ENCODE data around the gene ADIG.

The ADIG gene

DNA sequence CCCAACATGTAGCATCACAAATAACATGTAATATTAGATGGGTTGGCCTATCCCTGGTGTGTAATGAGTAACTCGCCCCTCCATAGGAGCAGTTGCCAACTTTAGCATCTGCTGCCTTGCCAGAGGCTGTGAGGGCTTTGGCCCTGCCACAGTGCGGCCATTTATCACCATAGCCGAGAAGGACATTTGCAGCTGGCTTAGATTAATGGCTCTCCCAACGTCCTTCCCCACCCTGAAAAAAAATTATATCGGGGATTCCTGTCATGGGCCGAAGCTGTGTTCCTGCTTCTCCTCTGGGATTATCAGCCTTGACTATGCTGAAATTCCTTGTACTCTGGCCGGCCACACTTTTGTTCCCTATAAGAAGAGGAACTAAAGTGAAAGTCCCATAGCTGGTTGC, 7.6 kb upstream of the ADIG start:
- H3K4me2 ChIP-seq, result no peak overlapping the region
- no peak overlapping the region for H3K27ac ChIP-seq
- TF ChIP-seq, protein P1, sequence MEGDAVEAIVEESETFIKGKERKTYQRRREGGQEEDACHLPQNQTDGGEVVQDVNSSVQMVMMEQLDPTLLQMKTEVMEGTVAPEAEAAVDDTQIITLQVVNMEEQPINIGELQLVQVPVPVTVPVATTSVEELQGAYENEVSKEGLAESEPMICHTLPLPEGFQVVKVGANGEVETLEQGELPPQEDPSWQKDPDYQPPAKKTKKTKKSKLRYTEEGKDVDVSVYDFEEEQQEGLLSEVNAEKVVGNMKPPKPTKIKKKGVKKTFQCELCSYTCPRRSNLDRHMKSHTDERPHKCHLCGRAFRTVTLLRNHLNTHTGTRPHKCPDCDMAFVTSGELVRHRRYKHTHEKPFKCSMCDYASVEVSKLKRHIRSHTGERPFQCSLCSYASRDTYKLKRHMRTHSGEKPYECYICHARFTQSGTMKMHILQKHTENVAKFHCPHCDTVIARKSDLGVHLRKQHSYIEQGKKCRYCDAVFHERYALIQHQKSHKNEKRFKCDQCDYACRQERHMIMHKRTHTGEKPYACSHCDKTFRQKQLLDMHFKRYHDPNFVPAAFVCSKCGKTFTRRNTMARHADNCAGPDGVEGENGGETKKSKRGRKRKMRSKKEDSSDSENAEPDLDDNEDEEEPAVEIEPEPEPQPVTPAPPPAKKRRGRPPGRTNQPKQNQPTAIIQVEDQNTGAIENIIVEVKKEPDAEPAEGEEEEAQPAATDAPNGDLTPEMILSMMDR (conservative IDR thresholded peaks at IDR 0.05; ENCODE audit: low read depth, low read length), result no peak
- H3K27me3 ChIP-seq (ENCODE audit: insufficient read depth, low read depth), result no peaks in the 10 kb centered on the region
- no peak overlapping the region for H3K9ac ChIP-seq
- no peaks in the 10 kb centered on the region for H3K4me1 ChIP-seq (ENCODE audit: low read depth, poor library complexity, severe bottlenecking)
- H3K79me2 ChIP-seq (ENCODE audit: insufficient read depth, low read depth), result no peaks in the 10 kb centered on the region
- no peaks in the 10 kb centered on the region for H4K20me1 ChIP-seq (ENCODE audit: insufficient read depth)
- no peak overlapping the region for H3K4me3 ChIP-seq (IDR thresholded peaks at IDR 0.05; ENCODE audit: insufficient read depth, low read depth, low read length)
- H2AFZ ChIP-seq (ENCODE audit: low read depth), result no peak overlapping the region
- no peaks in the 10 kb centered on the region for H3K36me3 ChIP-seq (ENCODE audit: insufficient read depth)

- H3K4me3 ChIP-seq (IDR thresholded peaks at IDR 0.05; ENCODE audit: insufficient read depth, low read depth, low read length), result no peak overlapping the region
- H2AFZ ChIP-seq (ENCODE audit: low read depth), result no peak overlapping the region
- TF ChIP-seq, protein P1 (conservative IDR thresholded peaks at IDR 0.05; ENCODE audit: low read depth, low read length), result no peak
- H3K4me1 ChIP-seq (ENCODE audit: low read depth, poor library complexity, severe bottlenecking), result no peaks in the 10 kb centered on the region
- H3K27me3 ChIP-seq (ENCODE audit: insufficient read depth, low read depth), result no peaks in the 10 kb centered on the region
- no peak overlapping the region for H3K9ac ChIP-seq
- no peaks in the 10 kb centered on the region for H3K36me3 ChIP-seq (ENCODE audit: insufficient read depth)
- H4K20me1 ChIP-seq (ENCODE audit: insufficient read depth), result no peaks in the 10 kb centered on the region
- H3K27ac ChIP-seq, result no peak overlapping the region
- no peak overlapping the region for H3K4me2 ChIP-seq
- no peaks in the 10 kb centered on the region for H3K79me2 ChIP-seq (ENCODE audit: insufficient read depth, low read depth)
These were observed 1.6 kb upstream of the ADIG start for GRCh38 chr20:38579219-38579910.

GRCh38 chr20:38579921-38580320, 1.1 kb upstream of the ADIG start:
- H3K4me3 ChIP-seq (IDR thresholded peaks at IDR 0.05; ENCODE audit: insufficient read depth, low read depth, low read length), result no peak overlapping the region
- H2AFZ ChIP-seq (ENCODE audit: low read depth), result no peak overlapping the region
- H3K36me3 ChIP-seq (ENCODE audit: insufficient read depth), result no peaks in the 10 kb centered on the region
- H3K9ac ChIP-seq, result no peak overlapping the region
- TF ChIP-seq, protein P1 (conservative IDR thresholded peaks at IDR 0.05; ENCODE audit: low read depth, low read length), result no peak
- no peaks in the 10 kb centered on the region for H3K79me2 ChIP-seq (ENCODE audit: insufficient read depth, low read depth)
- no peak overlapping the region for H3K4me2 ChIP-seq
- no peaks in the 10 kb centered on the region for H3K27me3 ChIP-seq (ENCODE audit: insufficient read depth, low read depth)
- H3K4me1 ChIP-seq (ENCODE audit: low read depth, poor library complexity, severe bottlenecking), result no peaks in the 10 kb centered on the region
- H4K20me1 ChIP-seq (ENCODE audit: insufficient read depth), result no peaks in the 10 kb centered on the region
- no peak overlapping the region for H3K27ac ChIP-seq

DNA sequence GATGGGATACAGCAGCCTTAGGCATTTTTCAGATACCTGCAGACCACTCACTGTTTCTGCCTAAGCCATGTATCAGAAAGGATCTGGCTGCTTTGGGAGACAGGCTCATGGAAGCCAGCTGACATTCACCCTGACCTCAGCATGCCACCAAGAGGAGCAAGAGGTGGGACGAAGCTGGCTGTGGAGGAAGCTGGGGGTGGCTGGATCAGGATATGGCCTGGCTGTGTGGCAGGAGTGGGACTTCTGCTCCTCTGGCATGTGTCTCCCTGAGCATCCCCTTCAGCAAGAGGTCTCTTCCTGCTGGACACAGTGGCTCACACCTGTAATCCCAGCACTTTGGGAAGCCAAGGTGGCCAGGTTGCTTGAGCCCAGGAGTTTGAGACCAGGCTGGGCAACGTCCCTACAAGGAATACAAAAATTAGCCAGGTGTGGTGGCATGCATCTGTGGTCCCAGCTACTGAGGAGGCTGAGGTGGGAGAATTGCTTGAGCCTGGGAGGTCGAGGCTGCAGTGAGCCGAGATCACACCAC, 897 bp downstream of the ADIG start:
- Histone ChIP-seq H3K36me3 (ENCODE audit: insufficient read depth) (no peaks in the 10 kb centered on the region), H3K27me3 (ENCODE audit: insufficient read depth, low read depth) (no peaks in the 10 kb centered on the region), H4K20me1 (ENCODE audit: insufficient read depth) (no peaks in the 10 kb centered on the region), H3K4me1 (ENCODE audit: low read depth, poor library complexity, severe bottlenecking) (no peaks in the 10 kb centered on the region), H3K4me3 (IDR thresholded peaks at IDR 0.05; ENCODE audit: insufficient read depth, low read depth, low read length) (no peak overlapping the region), H2AFZ (ENCODE audit: low read depth) (no peak overlapping the region), H3K9ac (no peak overlapping the region), H3K79me2 (ENCODE audit: insufficient read depth, low read depth) (no peaks in the 10 kb centered on the region), H3K4me2 (no peak overlapping the region), H3K27ac (no peak overlapping the region)
- TF ChIP-seq, protein P1 (conservative IDR thresholded peaks at IDR 0.05; ENCODE audit: low read depth, low read length), result no peak
